ENCODE measurements around the gene ME3.

DNA sequence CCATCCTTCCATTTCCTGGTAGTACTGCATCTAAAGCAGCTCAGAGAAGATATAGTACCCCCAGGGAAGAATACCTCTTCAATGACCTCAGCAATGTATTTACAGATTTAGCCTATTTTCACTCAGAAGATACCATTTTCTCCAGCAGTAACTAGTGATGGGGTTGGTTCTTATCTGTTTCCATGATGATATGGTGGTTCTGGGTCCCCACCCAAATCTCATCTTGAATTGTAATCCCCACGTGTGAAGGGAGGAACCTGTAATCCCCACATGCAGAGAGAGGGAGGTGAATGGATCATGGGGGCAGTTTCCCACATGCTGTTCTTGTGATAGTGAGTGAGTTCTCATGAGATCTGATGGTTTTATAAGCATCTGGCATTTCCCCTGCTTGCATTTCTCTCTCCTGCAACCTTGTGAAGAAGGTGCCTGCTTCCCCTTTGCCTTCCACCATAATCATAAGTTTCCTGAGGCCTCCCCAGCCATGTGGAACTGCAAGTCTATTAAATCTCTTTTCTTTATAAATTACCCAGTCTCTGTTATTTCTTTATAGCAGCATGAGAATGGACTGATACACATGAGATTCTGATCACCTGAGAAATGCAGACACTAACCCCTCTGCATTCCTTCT, 158.6 kb downstream of the ME3 start:
- TF ChIP-seq GATA2 (IDR thresholded peaks at IDR 0.05; ENCODE audit: low read depth, low read length) (no peak), GATA3 (IDR thresholded peaks at IDR 0.05; ENCODE audit: low read depth, low read length) (no peak)

Measured in SH-SY5Y (cell line).